Duodenal mucosa (tissue), 2 donors: ENCODE measurements around the gene TBX18.
A peak's percentile ranks its signal among the peaks of the same experiment; 100 is the strongest.

Experiments
- H3K27ac ChIP-seq: one replicate; pipeline ENCODE4 v1.7.0; 2013; ENCODE audit warnings: low read depth, low read length
- H3K27me3 ChIP-seq, 2 donors: one replicate each; pipeline ENCODE4 v1.7.0; 2013; ENCODE audit warnings: low read length in 2 of 2, control low read depth in 1 of 2; ENCODE audit not compliant: insufficient read depth in 2 of 2, control insufficient read depth in 1 of 2
- H3K36me3 ChIP-seq, 2 donors: one replicate each; pipeline ENCODE4 v1.7.0; 2013; ENCODE audit warnings: low read length in 2 of 2, control low read depth in 1 of 2; ENCODE audit not compliant: insufficient read depth in 2 of 2, control insufficient read depth in 1 of 2
- H3K4me1 ChIP-seq, 2 donors: one replicate each; pipeline ENCODE4 v1.7.0; 2013; ENCODE audit warnings: low read length in 2 of 2, control low read depth in 1 of 2; ENCODE audit not compliant: insufficient read depth in 2 of 2, control insufficient read depth in 1 of 2
- H3K4me3 ChIP-seq, 2 donors: one replicate each; pipeline ENCODE4 v1.7.0; 2013; ENCODE audit warnings: low read length in 2 of 2, low read depth in 1 of 2
- H3K9ac ChIP-seq, 2 donors: one replicate each; pipeline ENCODE4 v1.7.0; 2013; ENCODE audit warnings: low read length in 2 of 2, low read depth in 1 of 2
- H3K9me3 ChIP-seq, 2 donors: one replicate each; pipeline ENCODE4 v1.7.0; 2013; ENCODE audit warnings: low read length in 2 of 2, control low read depth in 1 of 2; ENCODE audit not compliant: control insufficient read depth in 1 of 2

Gene TBX18

GRCh38 chr6:84764332-84765049 is at the start of gene TBX18:
Gene TBX18, minus strand, starts transcription at chr6:84764598. Its CDS starts 417 bp downstream, at chr6:84764181.
- Histone ChIP-seq H3K4me3 (peak within 1 kb of the TSS; percentile 50 to 60), H3K9ac (no peak within 1 kb of the TSS), H3K4me1 (no peaks in the 10 kb centered on the region), H3K27me3 (peaks cover 67 to 77% of the 10 kb centered on the region in 2 donors), H3K27ac (no peak within 1 kb of the TSS), H3K9me3 (no peaks in the 10 kb centered on the region), H3K36me3 (no peaks in the 10 kb centered on the region)

- H3K36me3 ChIP-seq: no peaks in the 10 kb centered on the region
- no peak overlapping the region for H3K4me3 ChIP-seq
- no peaks in the 10 kb centered on the region for H3K27me3 ChIP-seq
- no peaks in the 10 kb centered on the region for H3K9me3 ChIP-seq
- no peak overlapping the region for H3K9ac ChIP-seq
- no peak overlapping the region for H3K27ac ChIP-seq
- H3K4me1 ChIP-seq: no peaks in the 10 kb centered on the region
These were observed 47.0 kb upstream of the TBX18 start for GRCh38 chr6:84811351-84811750.

- H3K4me1 ChIP-seq: no peaks in the 10 kb centered on the region
- no peaks in the 10 kb centered on the region for H3K27me3 ChIP-seq
- no peak overlapping the region for H3K9ac ChIP-seq
- H3K4me3 ChIP-seq: no peak overlapping the region
- no peaks in the 10 kb centered on the region for H3K36me3 ChIP-seq
- no peaks in the 10 kb centered on the region for H3K9me3 ChIP-seq
- no peak overlapping the region for H3K27ac ChIP-seq
These were observed 45.1 kb upstream of the TBX18 start for GRCh38 chr6:84809455-84809854.

GRCh38 chr6:84808491-84809061 is 44.2 kb upstream of the TBX18 start:
- H3K36me3 ChIP-seq: no peaks in the 10 kb centered on the region
- no peak overlapping the region for H3K9ac ChIP-seq
- H3K4me3 ChIP-seq: no peak overlapping the region
- no peaks in the 10 kb centered on the region for H3K4me1 ChIP-seq
- H3K27ac ChIP-seq: no peak overlapping the region
- no peaks in the 10 kb centered on the region for H3K27me3 ChIP-seq
- no peaks in the 10 kb centered on the region for H3K9me3 ChIP-seq

GRCh38 chr6:84805145-84805544 is 40.7 kb upstream of the TBX18 start:
- H3K36me3 ChIP-seq: no peaks in the 10 kb centered on the region
- no peaks in the 10 kb centered on the region for H3K9me3 ChIP-seq
- H3K4me1 ChIP-seq: no peaks in the 10 kb centered on the region
- H3K27ac ChIP-seq: no peak overlapping the region
- no peak overlapping the region for H3K4me3 ChIP-seq
- H3K27me3 ChIP-seq: no peaks in the 10 kb centered on the region
- H3K9ac ChIP-seq: no peak overlapping the region

- Histone ChIP-seq H3K4me1 (no peaks in the 10 kb centered on the region), H3K4me3 (no peak overlapping the region), H3K27me3 (no peaks in the 10 kb centered on the region), H3K9ac (no peak overlapping the region), H3K27ac (no peak overlapping the region), H3K36me3 (no peaks in the 10 kb centered on the region), H3K9me3 (no peaks in the 10 kb centered on the region)
These were observed 40.3 kb upstream of the TBX18 start for GRCh38 chr6:84804720-84805119.

GRCh38 chr6:84801250-84801649 is 36.9 kb upstream of the TBX18 start:
- no peaks in the 10 kb centered on the region for H3K9me3 ChIP-seq
- H3K27ac ChIP-seq: no peak overlapping the region
- no peak overlapping the region for H3K9ac ChIP-seq
- no peaks in the 10 kb centered on the region for H3K36me3 ChIP-seq
- no peaks in the 10 kb centered on the region for H3K4me1 ChIP-seq
- no peaks in the 10 kb centered on the region for H3K27me3 ChIP-seq
- H3K4me3 ChIP-seq: no peak overlapping the region

GRCh38 chr6:84798257-84798656 is 33.9 kb upstream of the TBX18 start:
- Histone ChIP-seq H3K9me3 (no peaks in the 10 kb centered on the region), H3K36me3 (no peaks in the 10 kb centered on the region), H3K27me3 (no peaks in the 10 kb centered on the region), H3K9ac (no peak overlapping the region), H3K4me1 (no peaks in the 10 kb centered on the region), H3K27ac (no peak overlapping the region), H3K4me3 (no peak overlapping the region)

GRCh38 chr6:84796343-84796742 is 31.9 kb upstream of the TBX18 start:
- Histone ChIP-seq H3K9me3 (no peaks in the 10 kb centered on the region), H3K9ac (no peak overlapping the region), H3K27ac (no peak overlapping the region), H3K36me3 (no peaks in the 10 kb centered on the region), H3K4me3 (no peak overlapping the region), H3K27me3 (no peaks in the 10 kb centered on the region), H3K4me1 (no peaks in the 10 kb centered on the region)

GRCh38 chr6:84791927-84792326 is 27.5 kb upstream of the TBX18 start:
- H3K36me3 ChIP-seq: no peaks in the 10 kb centered on the region
- no peaks in the 10 kb centered on the region for H3K27me3 ChIP-seq
- H3K9me3 ChIP-seq: no peaks in the 10 kb centered on the region
- H3K27ac ChIP-seq: no peak overlapping the region
- H3K4me3 ChIP-seq: no peak overlapping the region
- no peaks in the 10 kb centered on the region for H3K4me1 ChIP-seq
- H3K9ac ChIP-seq: no peak overlapping the region
